ENCODE measurements around the gene KLHL29. TPM values are rescaled to one million over a fixed set of nuclear protein-coding genes. Genes with fewer than 3 reads are reported as not detected.

KLHL29 gene
- total and polyA plus RNA-seq, 2 donors (not counting 3 experiments of a cell fraction or from before 2014, with no cell fraction given), result 4.6 to 12.7 TPM

DNA sequence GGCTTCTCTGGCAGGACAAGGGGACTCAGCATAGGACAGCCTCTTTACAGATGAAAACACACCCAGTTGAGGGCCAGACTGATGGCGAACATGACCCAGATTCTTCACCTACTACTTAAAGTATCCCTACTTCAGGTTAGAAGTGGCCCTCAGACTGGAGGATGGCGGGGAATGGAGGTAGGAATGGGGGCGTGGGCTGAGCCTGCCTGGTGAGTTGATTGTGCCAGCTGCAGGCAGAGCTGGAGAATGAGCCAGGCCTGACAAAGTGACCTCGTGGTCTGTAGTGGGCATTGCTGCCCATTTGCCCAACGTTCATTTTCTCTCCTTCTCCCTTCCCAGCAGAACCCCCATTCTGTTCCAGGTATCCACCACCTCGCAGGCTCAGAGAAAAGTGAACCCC, 186.1 kb downstream of the KLHL29 start:
- no TSS peak for BruUV-seq (replicated peaks)
- ChIA-PET CTCF (no interaction called here), POLR2A (no interaction called here)
- Histone ChIP-seq H3K79me2 (ENCODE audit: control insufficient read depth, insufficient read depth, low read length) (no peaks in the 10 kb centered on the region), H3K4me2 (ENCODE audit: insufficient read depth, low read length) (no peak overlapping the region), H3K4me1 (ENCODE audit: control insufficient read depth, extremely low read depth, insufficient read depth, low read length) (no peaks in the 10 kb centered on the region), H3K27ac (ENCODE audit: insufficient read depth, low read depth, low read length) (no peak overlapping the region), H3K9me3 (replicated peaks; ENCODE audit: control insufficient read depth, insufficient read depth, low read length) (no peaks in the 10 kb centered on the region), H3K27me3 (ENCODE audit: control insufficient read depth in 2 of 2, insufficient read depth in 2 of 2, low read length in 2 of 2) (no peaks in the 10 kb centered on the region), H3K36me3 (ENCODE audit: control insufficient read depth in 2 of 2, extremely low read depth in 1 of 2, insufficient read depth in 2 of 2, low read length in 2 of 2) (no peaks in the 10 kb centered on the region), H3K9ac (replicated peaks; ENCODE audit: extremely low read depth, insufficient read depth, low read length) (no peak overlapping the region), H4K20me1 (replicated peaks; ENCODE audit: control insufficient read depth, extremely low read depth, insufficient read depth, low read length) (no peaks in the 10 kb centered on the region), H3K9me1 (replicated peaks; ENCODE audit: control insufficient read depth, extremely low read depth, insufficient read depth, low read length) (no peaks in the 10 kb centered on the region), H3K4me3 (replicated peaks in 1 of 3; ENCODE audit: insufficient read depth in 1 of 3, low read depth in 1 of 3, low read length in 3 of 3) (no peak overlapping the region), H2AFZ (ENCODE audit: low read depth, low read length) (no peak overlapping the region)
- no peak for FAIRE-seq
- DNase-seq (ENCODE audit: low read depth, low spot score), result no peak
- dilution Hi-C loops (cut with MboI; ENCODE audit: extremely low pct_ligation_motif_present, low sequenced_read_pairs) (no loop called here), intact Hi-C loops (cut with micrococcal nuclease) (loop anchor here (5.0 kb wide), 1 partner anchor 169 kb away; no protein-coding TSS in a partner anchor)
- TF ChIP-seq GATA2 (IDR thresholded peaks at IDR 0.05; ENCODE audit: insufficient read depth, insufficient read length, low read depth, low read length), result no peak

DNA sequence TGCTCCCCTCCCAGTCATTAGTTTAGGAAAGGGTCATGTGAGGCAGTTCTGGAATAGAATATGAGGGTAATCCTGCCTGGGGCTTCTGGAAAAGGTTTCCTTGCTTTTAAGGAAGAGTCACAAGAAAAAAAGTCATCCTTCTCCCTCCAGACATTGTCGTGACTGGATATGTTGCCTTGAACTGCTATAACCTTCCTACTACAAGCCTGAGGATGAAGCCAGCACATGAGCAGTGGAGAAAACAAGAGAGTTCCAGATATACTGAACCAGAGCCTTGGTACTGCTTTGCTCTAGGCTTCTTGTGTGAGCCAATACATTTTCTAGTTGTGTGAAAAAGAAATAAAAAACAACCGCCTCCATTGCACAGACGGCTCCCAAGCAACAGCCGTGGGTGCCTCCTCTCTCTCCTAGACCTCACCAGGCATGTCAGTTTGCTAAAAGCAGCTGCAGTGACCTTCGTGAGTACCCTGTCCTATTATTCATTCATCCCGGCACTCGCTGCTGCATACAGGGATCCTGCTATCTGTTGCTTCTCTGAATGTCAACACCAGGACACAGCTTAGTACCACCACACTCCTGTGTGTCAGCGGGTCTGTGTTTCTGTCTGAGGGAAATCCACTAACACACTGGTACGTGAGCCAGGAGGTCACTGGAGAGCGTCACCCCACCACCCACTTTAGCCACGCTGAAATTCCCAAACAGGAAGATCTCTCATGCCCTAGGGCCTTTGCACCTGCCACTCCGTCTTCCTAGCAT, 186.7 kb downstream of the KLHL29 start:
- Histone ChIP-seq H4K20me1 (replicated peaks; ENCODE audit: control insufficient read depth, extremely low read depth, insufficient read depth, low read length) (no peaks in the 10 kb centered on the region), H3K9me1 (replicated peaks; ENCODE audit: control insufficient read depth, extremely low read depth, insufficient read depth, low read length) (no peaks in the 10 kb centered on the region), H2AFZ (ENCODE audit: low read depth, low read length) (no peak overlapping the region), H3K27me3 (ENCODE audit: control insufficient read depth in 2 of 2, insufficient read depth in 2 of 2, low read length in 2 of 2) (no peaks in the 10 kb centered on the region), H3K4me2 (ENCODE audit: insufficient read depth, low read length) (no peak overlapping the region), H3K4me3 (replicated peaks in 1 of 3; ENCODE audit: insufficient read depth in 1 of 3, low read depth in 1 of 3, low read length in 3 of 3) (no peak overlapping the region), H3K9ac (replicated peaks; ENCODE audit: extremely low read depth, insufficient read depth, low read length) (no peak overlapping the region), H3K79me2 (ENCODE audit: control insufficient read depth, insufficient read depth, low read length) (no peaks in the 10 kb centered on the region), H3K4me1 (ENCODE audit: control insufficient read depth, extremely low read depth, insufficient read depth, low read length) (no peaks in the 10 kb centered on the region), H3K27ac (ENCODE audit: insufficient read depth, low read depth, low read length) (no peak overlapping the region), H3K36me3 (ENCODE audit: control insufficient read depth in 2 of 2, extremely low read depth in 1 of 2, insufficient read depth in 2 of 2, low read length in 2 of 2) (no peaks in the 10 kb centered on the region), H3K9me3 (replicated peaks; ENCODE audit: control insufficient read depth, insufficient read depth, low read length) (no peaks in the 10 kb centered on the region)
- intact Hi-C loops (cut with micrococcal nuclease), result loop anchor here (5.0 kb wide), 1 partner anchor 169 kb away; no protein-coding TSS in a partner anchor
- no peak for TF ChIP-seq CTCF (IDR thresholded peaks at IDR 0.05; ENCODE audit: extremely low read depth in 1 of 2, insufficient read depth in 1 of 2, low read depth in 1 of 2, low read length in 2 of 2)
- DNase-seq (ENCODE audit: low read depth, low spot score), result no peak
- no TSS peak for BruUV-seq (replicated peaks)
- FAIRE-seq, result no peak
- ChIA-PET CTCF (no interaction called here), POLR2A (no interaction called here)
- dilution Hi-C loops (cut with MboI; ENCODE audit: extremely low pct_ligation_motif_present, low sequenced_read_pairs), result no loop called here

All from endothelial cell of umbilical vein (primary cell).